ENCODE results near the gene TENM4. TPM values are rescaled to one million over a fixed set of nuclear protein-coding genes. Genes with fewer than 3 reads are reported as not detected.

Gene TENM4
- total RNA-seq, 4 donors from 2014 or later, result 0.02 to 0.82 (median 0.23) TPM

DNA sequence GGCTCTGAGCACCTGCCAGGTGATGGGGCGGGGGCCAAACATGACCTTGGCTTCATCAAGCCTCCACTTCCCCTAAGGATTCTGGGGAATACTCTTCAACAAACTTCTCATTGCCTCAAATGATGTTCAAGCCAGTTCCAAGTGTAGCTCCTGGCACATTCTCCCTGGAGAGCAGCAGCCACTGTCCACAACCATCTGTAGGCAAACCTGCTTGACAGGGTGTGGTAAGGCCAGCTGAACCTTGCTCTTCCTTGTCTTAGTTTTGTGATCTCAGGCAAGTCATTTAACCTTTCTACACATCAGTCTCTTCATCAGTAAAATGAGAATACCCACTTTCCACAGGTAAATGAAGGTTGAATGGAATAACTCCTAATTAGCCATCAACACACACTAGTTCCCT lies 323.3 kb downstream of the TENM4 start:
- H3K27me3 ChIP-seq, result no peaks in the 10 kb centered on the region
- ATAC-seq (no peak), DNase-seq (no peak)
- H3K4me1 ChIP-seq, result peaks cover 0 to 6% of the 10 kb centered on the region in 2 donors
- no peak overlapping the region for H3K4me3 ChIP-seq
- H3K9me3 ChIP-seq, result no peaks in the 10 kb centered on the region
- no peak overlapping the region for H3K27ac ChIP-seq
- intact Hi-C loops (cut with DNase I; ENCODE audit: low total_unique reads), result no loop called here
- no peak for TF ChIP-seq POLR2A (IDR thresholded peaks at IDR 0.05)
- TF ChIP-seq, protein P1, sequence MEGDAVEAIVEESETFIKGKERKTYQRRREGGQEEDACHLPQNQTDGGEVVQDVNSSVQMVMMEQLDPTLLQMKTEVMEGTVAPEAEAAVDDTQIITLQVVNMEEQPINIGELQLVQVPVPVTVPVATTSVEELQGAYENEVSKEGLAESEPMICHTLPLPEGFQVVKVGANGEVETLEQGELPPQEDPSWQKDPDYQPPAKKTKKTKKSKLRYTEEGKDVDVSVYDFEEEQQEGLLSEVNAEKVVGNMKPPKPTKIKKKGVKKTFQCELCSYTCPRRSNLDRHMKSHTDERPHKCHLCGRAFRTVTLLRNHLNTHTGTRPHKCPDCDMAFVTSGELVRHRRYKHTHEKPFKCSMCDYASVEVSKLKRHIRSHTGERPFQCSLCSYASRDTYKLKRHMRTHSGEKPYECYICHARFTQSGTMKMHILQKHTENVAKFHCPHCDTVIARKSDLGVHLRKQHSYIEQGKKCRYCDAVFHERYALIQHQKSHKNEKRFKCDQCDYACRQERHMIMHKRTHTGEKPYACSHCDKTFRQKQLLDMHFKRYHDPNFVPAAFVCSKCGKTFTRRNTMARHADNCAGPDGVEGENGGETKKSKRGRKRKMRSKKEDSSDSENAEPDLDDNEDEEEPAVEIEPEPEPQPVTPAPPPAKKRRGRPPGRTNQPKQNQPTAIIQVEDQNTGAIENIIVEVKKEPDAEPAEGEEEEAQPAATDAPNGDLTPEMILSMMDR (IDR thresholded peaks at IDR 0.05 in 4 of 5, conservative IDR thresholded peaks at IDR 0.05 in 1 of 5), result no peak
- in situ Hi-C loops (cut with MboI; ENCODE audit: low sequenced_read_pairs in 4 of 4), result loop anchor here in 1 of 4 donors (25.0 kb wide), 1 partner anchor 95 kb away; no protein-coding TSS in a partner anchor
- H3K36me3 ChIP-seq, result no peaks in the 10 kb centered on the region

DNA sequence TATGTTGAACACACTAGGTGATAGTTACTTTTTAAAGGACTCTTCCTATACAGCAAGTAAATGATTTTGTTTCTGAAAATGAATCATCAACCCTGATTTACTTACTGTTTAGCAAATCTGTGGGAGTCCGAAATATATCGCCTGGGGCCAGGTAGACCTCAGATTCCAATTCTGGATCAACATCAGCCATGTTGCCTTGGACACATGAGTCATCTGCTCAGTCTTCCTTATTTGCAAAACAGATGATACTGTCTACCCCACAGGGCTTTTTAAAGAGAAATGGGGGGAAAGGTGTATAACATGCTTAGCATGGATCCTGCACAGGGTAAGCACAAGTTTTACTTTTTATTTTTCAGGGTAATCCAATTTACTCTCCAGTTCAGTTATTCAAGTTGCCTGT lies 324.2 kb downstream of the TENM4 start:
- in situ Hi-C loops (cut with MboI; ENCODE audit: low sequenced_read_pairs in 4 of 4), result loop anchor here in 1 of 4 donors (25.0 kb wide), 1 partner anchor 96 kb away; no protein-coding TSS in a partner anchor
- no peaks in the 10 kb centered on the region for H3K9me3 ChIP-seq
- TF ChIP-seq, protein P1 (IDR thresholded peaks at IDR 0.05 in 4 of 5, conservative IDR thresholded peaks at IDR 0.05 in 1 of 5), result no peak
- no peak for TF ChIP-seq POLR2A (IDR thresholded peaks at IDR 0.05)

DNA sequence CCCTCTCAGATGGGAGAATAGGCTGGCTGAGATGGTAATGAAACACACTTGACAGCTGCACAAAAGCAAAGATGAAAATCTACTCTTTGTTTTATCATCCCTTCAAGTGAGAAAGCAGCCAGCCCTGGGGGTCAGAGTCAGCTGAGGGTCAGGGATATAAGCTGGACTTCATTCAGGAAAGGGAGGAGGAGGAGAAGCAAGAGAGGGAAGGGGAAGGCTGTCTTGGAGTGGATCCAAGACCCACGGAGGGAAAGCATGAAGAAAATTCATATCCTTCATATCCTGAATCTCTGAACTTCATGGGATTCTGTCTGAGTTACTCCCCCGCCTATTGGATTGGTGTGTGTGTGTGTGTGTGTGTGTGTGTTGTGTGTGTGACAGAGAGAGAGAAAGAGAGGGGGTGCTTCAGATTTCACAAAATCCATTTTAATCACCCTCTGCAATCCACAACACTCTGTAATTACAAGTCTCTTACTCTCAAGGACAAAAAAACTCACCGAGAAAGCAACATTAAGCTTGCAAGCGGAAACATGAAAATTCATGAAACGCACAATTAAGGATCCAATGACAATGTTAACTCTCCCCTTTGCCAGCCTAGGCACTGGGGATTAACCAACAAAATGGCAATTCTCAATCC lies 327.7 kb downstream of the TENM4 start:
- no peak overlapping the region for H3K27ac ChIP-seq
- DNase-seq (no peak), ATAC-seq (no peak)
- no peak overlapping the region for H3K4me3 ChIP-seq
- intact Hi-C loops (cut with DNase I; ENCODE audit: low total_unique reads) (no loop called here), in situ Hi-C loops (cut with MboI; ENCODE audit: low sequenced_read_pairs in 4 of 4) (loop anchor here in 1 of 4 donors (25.0 kb wide), 1 partner anchor 99 kb away; no protein-coding TSS in a partner anchor)
- no peaks in the 10 kb centered on the region for H3K4me1 ChIP-seq
- no peaks in the 10 kb centered on the region for H3K9me3 ChIP-seq
- no peaks in the 10 kb centered on the region for H3K36me3 ChIP-seq
- no peaks in the 10 kb centered on the region for H3K27me3 ChIP-seq
- TF ChIP-seq, protein P1 (IDR thresholded peaks at IDR 0.05 in 4 of 5, conservative IDR thresholded peaks at IDR 0.05 in 1 of 5), result no peak
- TF ChIP-seq POLR2A (IDR thresholded peaks at IDR 0.05), result no peak

More for the DNA sequence above, 324.2 kb downstream of the TENM4 start:
- ATAC-seq, result no peak
- intact Hi-C loops (cut with DNase I; ENCODE audit: low total_unique reads), result no loop called here
- Histone ChIP-seq H3K27me3 (no peaks in the 10 kb centered on the region), H3K27ac (no peak overlapping the region), H3K4me3 (no peak overlapping the region), H3K36me3 (no peaks in the 10 kb centered on the region), H3K4me1 (peaks cover 0 to 6% of the 10 kb centered on the region in 2 donors)
- no peak for DNase-seq

DNA sequence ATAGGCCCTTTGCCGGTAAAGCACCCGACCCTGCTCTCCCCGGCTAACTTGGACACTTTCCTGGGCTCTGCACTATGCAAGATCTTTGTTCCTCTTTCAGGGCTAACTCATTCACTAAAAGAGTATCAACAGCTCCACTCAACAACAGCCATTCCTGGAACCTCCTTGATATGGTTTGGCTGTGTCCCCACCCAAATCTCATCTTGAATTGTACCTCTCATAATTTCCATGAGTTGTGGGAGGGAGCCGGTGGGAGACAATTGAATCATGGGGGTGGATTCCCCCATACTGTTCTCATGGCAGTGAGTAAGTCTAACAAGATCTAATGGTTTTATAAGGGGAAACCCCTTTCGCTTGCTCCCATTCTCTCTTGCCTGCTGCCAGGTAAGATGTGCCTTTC lies 330.0 kb downstream of the TENM4 start:
- no peaks in the 10 kb centered on the region for H3K36me3 ChIP-seq
- in situ Hi-C loops (cut with MboI; ENCODE audit: low sequenced_read_pairs in 4 of 4) (loop anchor here in 1 of 4 donors (25.0 kb wide), 1 partner anchor 102 kb away; no protein-coding TSS in a partner anchor), intact Hi-C loops (cut with DNase I; ENCODE audit: low total_unique reads) (no loop called here)
- DNase-seq (no peak), ATAC-seq (peak in 1 of 2 donors; percentile 39)
- no peaks in the 10 kb centered on the region for H3K27me3 ChIP-seq
- H3K9me3 ChIP-seq, result no peaks in the 10 kb centered on the region
- no peak overlapping the region for H3K27ac ChIP-seq
- H3K4me1 ChIP-seq, result no peaks in the 10 kb centered on the region
- TF ChIP-seq, protein P1 (IDR thresholded peaks at IDR 0.05 in 4 of 5, conservative IDR thresholded peaks at IDR 0.05 in 1 of 5), result no peak
- H3K4me3 ChIP-seq, result no peak overlapping the region

Data from gastrocnemius medialis (tissue), 4 donors.